SH-SY5Y (cell line): ENCODE measurements around the gene SYTL2.

ENCODE experiments used
- GATA2 ChIP-seq: IDR thresholded peaks from 2 replicates; pipeline ENCODE4 v1.6.1; 2011; ENCODE audit warnings: mild to moderate bottlenecking, low read depth, low read length
- GATA3 ChIP-seq: IDR thresholded peaks from 2 replicates; pipeline ENCODE4 v1.6.1; 2011; ENCODE audit warnings: low read depth, mild to moderate bottlenecking, low read length, moderate library complexity

Gene SYTL2

GRCh38 chr11:85806876-85807275, 4.1 kb downstream of the SYTL2 start:
- TF ChIP-seq GATA3 (no peak), GATA2 (no peak)

GRCh38 chr11:85806016-85806415, 4.9 kb downstream of the SYTL2 start:
- TF ChIP-seq GATA3: no peak
- no peak for TF ChIP-seq GATA2

- no peak for TF ChIP-seq GATA3
- no peak for TF ChIP-seq GATA2
Measured at GRCh38 chr11:85805387-85805786, 5.6 kb downstream of the SYTL2 start.

GRCh38 chr11:85803920-85804319, 7.0 kb downstream of the SYTL2 start:
- TF ChIP-seq GATA3 (no peak), GATA2 (no peak)

GRCh38 chr11:85803303-85803702, 7.6 kb downstream of the SYTL2 start:
- TF ChIP-seq GATA3: no peak
- no peak for TF ChIP-seq GATA2

GRCh38 chr11:85801527-85801926, 9.4 kb downstream of the SYTL2 start:
- TF ChIP-seq GATA2 (no peak), GATA3 (no peak)

- TF ChIP-seq GATA3 (no peak), GATA2 (no peak)
Measured at GRCh38 chr11:85800595-85801342, 10.2 kb downstream of the SYTL2 start.

- TF ChIP-seq GATA3: no peak
- no peak for TF ChIP-seq GATA2
Measured at GRCh38 chr11:85799142-85799541, 11.8 kb downstream of the SYTL2 start.

GRCh38 chr11:85798361-85798760, 12.6 kb downstream of the SYTL2 start:
- no peak for TF ChIP-seq GATA3
- no peak for TF ChIP-seq GATA2

- TF ChIP-seq GATA2: no peak
- no peak for TF ChIP-seq GATA3
Measured at GRCh38 chr11:85795712-85796487, 15.0 kb downstream of the SYTL2 start.

- TF ChIP-seq GATA2: no peak
Measured at GRCh38 chr11:85791409-85791990, 19.4 kb downstream of the SYTL2 start.

- TF ChIP-seq GATA2 (no peak), GATA3 (no peak)
Measured at GRCh38 chr11:85787809-85788760, 22.9 kb downstream of the SYTL2 start.

GRCh38 chr11:85787168-85787567, 23.8 kb downstream of the SYTL2 start:
- TF ChIP-seq GATA2: no peak
- TF ChIP-seq GATA3: no peak

- TF ChIP-seq GATA3 (no peak), GATA2 (no peak)
Measured at GRCh38 chr11:85784480-85785265, 26.3 kb downstream of the SYTL2 start.

- no peak for TF ChIP-seq GATA3
- TF ChIP-seq GATA2: no peak
Measured at GRCh38 chr11:85783758-85784157, 27.2 kb downstream of the SYTL2 start.
